ENCODE measurements around the gene RPS4Y1. TPM values are rescaled to one million over a fixed set of nuclear protein-coding genes. Genes with fewer than 3 reads are reported as not detected.

RPS4Y1 gene
- total and polyA plus RNA-seq, 4 donors = 153 to 159 TPM; not detected in 2

- no peak for TF ChIP-seq EGR1 (IDR thresholded peaks at IDR 0.05; ENCODE audit: low read depth in 2 of 2)
- no peak for TF ChIP-seq NR2F2 (IDR thresholded peaks at IDR 0.05)
- TF ChIP-seq HNF4A (conservative IDR thresholded peaks at IDR 0.05) = no peak
- TF ChIP-seq FOXA2 (IDR thresholded peaks at IDR 0.05) = no peak
- no peak for TF ChIP-seq SP1 (IDR thresholded peaks at IDR 0.05)
- TF ChIP-seq JUND (IDR thresholded peaks at IDR 0.05) = no peak
- H3K4me3 ChIP-seq (ENCODE audit: low read depth in 1 of 3, low read length in 3 of 3) = no peak overlapping the region
- H3K27ac ChIP-seq (ENCODE audit: low read depth in 1 of 2, low read length in 2 of 2) = no peak overlapping the region
- H3K4me1 ChIP-seq (ENCODE audit: control insufficient read depth in 4 of 4, insufficient read depth in 4 of 4, low read length in 3 of 4) = no peaks in the 10 kb centered on the region
- no peaks in the 10 kb centered on the region for H3K9me3 ChIP-seq (ENCODE audit: control insufficient read depth in 4 of 4, low read length in 3 of 4)
- WGBS = 85% methylated on average over 4 of the region's 4 CpGs
- H3K27me3 ChIP-seq (ENCODE audit: control insufficient read depth in 4 of 4, insufficient read depth in 4 of 4, low read length in 3 of 4) = no peaks in the 10 kb centered on the region
- peaks cover 0 to 14% (median 0%) of the 10 kb centered on the region in 4 donors for H3K36me3 ChIP-seq (ENCODE audit: control insufficient read depth in 4 of 4, insufficient read depth in 3 of 4, low read depth in 1 of 4, low read length in 3 of 4)
- DNase-seq (ENCODE audit: low spot score) = no peak
- H3K9ac ChIP-seq (ENCODE audit: low read depth in 1 of 2, low read length in 2 of 2) = no peak overlapping the region
These were observed 16.3 kb downstream of the RPS4Y1 start for GRCh38 chrY:2857686-2858085.

- H3K36me3 ChIP-seq (ENCODE audit: control insufficient read depth in 4 of 4, insufficient read depth in 3 of 4, low read depth in 1 of 4, low read length in 3 of 4) = peaks cover 0 to 20% (median 0%) of the 10 kb centered on the region in 4 donors
- H3K9me3 ChIP-seq (ENCODE audit: control insufficient read depth in 4 of 4, low read length in 3 of 4) = no peaks in the 10 kb centered on the region
- no peak overlapping the region for H3K27ac ChIP-seq (ENCODE audit: low read depth in 1 of 2, low read length in 2 of 2)
- no peak overlapping the region for H3K9ac ChIP-seq (ENCODE audit: low read depth in 1 of 2, low read length in 2 of 2)
- DNase-seq (ENCODE audit: low spot score) = no peak
- no peak overlapping the region for H3K4me3 ChIP-seq (ENCODE audit: low read depth in 1 of 3, low read length in 3 of 3)
- WGBS = 91% methylated on average over 4 of the region's 4 CpGs
- TF ChIP-seq TAF1 (conservative IDR thresholded peaks at IDR 0.05) = no peak
- H3K27me3 ChIP-seq (ENCODE audit: control insufficient read depth in 4 of 4, insufficient read depth in 4 of 4, low read length in 3 of 4) = no peaks in the 10 kb centered on the region
- no peaks in the 10 kb centered on the region for H3K4me1 ChIP-seq (ENCODE audit: control insufficient read depth in 4 of 4, insufficient read depth in 4 of 4, low read length in 3 of 4)
These were observed 18.4 kb downstream of the RPS4Y1 start for GRCh38 chrY:2859782-2860181.

GRCh38 chrY:2860511-2860910 is 19.1 kb downstream of the RPS4Y1 start:
- no peaks in the 10 kb centered on the region for H3K9me3 ChIP-seq (ENCODE audit: control insufficient read depth in 4 of 4, low read length in 3 of 4)
- no peak for DNase-seq (ENCODE audit: low spot score)
- no peak overlapping the region for H3K27ac ChIP-seq (ENCODE audit: low read depth in 1 of 2, low read length in 2 of 2)
- H3K4me1 ChIP-seq (ENCODE audit: control insufficient read depth in 4 of 4, insufficient read depth in 4 of 4, low read length in 3 of 4) = no peaks in the 10 kb centered on the region
- WGBS = 90% methylated on average over 2 of the region's 2 CpGs
- no peak overlapping the region for H3K9ac ChIP-seq (ENCODE audit: low read depth in 1 of 2, low read length in 2 of 2)
- TF ChIP-seq REST (IDR thresholded peaks at IDR 0.05) (no peak), SP1 (IDR thresholded peaks at IDR 0.05) (no peak), GABPA (IDR thresholded peaks at IDR 0.05 in 1 of 2, conservative IDR thresholded peaks at IDR 0.05 in 1 of 2) (no peak)
- H3K36me3 ChIP-seq (ENCODE audit: control insufficient read depth in 4 of 4, insufficient read depth in 3 of 4, low read depth in 1 of 4, low read length in 3 of 4) = peaks cover 0 to 15% (median 0%) of the 10 kb centered on the region in 4 donors
- no peaks in the 10 kb centered on the region for H3K27me3 ChIP-seq (ENCODE audit: control insufficient read depth in 4 of 4, insufficient read depth in 4 of 4, low read length in 3 of 4)
- H3K4me3 ChIP-seq (ENCODE audit: low read depth in 1 of 3, low read length in 3 of 3) = no peak overlapping the region

DNA sequence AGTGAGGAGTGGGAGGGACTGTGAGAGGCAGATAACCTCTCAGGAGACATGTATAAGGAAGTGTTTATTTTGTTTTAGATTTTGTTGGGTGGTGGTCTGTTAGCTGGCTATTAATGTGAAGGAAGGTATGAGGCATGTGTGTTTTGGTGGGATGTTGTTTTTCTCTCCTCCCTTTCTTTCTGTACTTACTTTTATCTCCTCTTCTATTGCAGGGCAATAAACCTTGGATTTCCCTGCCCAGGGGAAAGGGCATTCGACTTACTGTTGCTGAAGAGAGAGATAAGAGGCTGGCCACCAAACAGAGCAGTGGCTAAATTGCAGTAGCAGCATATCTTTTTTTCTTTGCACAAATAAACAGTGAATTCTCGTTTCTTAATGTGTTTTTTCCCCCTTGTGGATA is 25.2 kb downstream of the RPS4Y1 start:
- Histone ChIP-seq H3K27me3 (ENCODE audit: control insufficient read depth in 4 of 4, insufficient read depth in 4 of 4, low read length in 3 of 4) (no peaks in the 10 kb centered on the region), H3K4me1 (ENCODE audit: control insufficient read depth in 4 of 4, insufficient read depth in 4 of 4, low read length in 3 of 4) (no peaks in the 10 kb centered on the region), H3K36me3 (ENCODE audit: control insufficient read depth in 4 of 4, insufficient read depth in 3 of 4, low read depth in 1 of 4, low read length in 3 of 4) (peaks cover 0 to 22% (median 3%) of the 10 kb centered on the region in 4 donors), H3K9ac (ENCODE audit: low read depth in 1 of 2, low read length in 2 of 2) (no peak overlapping the region), H3K9me3 (ENCODE audit: control insufficient read depth in 4 of 4, low read length in 3 of 4) (no peaks in the 10 kb centered on the region), H3K4me3 (ENCODE audit: low read depth in 1 of 3, low read length in 3 of 3) (no peak overlapping the region), H3K27ac (ENCODE audit: low read depth in 1 of 2, low read length in 2 of 2) (no peak overlapping the region)
- no peak for DNase-seq (ENCODE audit: low spot score)
- WGBS = 45% methylated on average over 2 of the region's 2 CpGs
- no peak for TF ChIP-seq FOXA2 (IDR thresholded peaks at IDR 0.05)
- TF ChIP-seq, protein P1, sequence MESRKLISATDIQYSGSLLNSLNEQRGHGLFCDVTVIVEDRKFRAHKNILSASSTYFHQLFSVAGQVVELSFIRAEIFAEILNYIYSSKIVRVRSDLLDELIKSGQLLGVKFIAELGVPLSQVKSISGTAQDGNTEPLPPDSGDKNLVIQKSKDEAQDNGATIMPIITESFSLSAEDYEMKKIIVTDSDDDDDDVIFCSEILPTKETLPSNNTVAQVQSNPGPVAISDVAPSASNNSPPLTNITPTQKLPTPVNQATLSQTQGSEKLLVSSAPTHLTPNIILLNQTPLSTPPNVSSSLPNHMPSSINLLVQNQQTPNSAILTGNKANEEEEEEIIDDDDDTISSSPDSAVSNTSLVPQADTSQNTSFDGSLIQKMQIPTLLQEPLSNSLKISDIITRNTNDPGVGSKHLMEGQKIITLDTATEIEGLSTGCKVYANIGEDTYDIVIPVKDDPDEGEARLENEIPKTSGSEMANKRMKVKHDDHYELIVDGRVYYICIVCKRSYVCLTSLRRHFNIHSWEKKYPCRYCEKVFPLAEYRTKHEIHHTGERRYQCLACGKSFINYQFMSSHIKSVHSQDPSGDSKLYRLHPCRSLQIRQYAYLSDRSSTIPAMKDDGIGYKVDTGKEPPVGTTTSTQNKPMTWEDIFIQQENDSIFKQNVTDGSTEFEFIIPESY (IDR thresholded peaks at IDR 0.05) = no peak
- TF ChIP-seq TAF1 (conservative IDR thresholded peaks at IDR 0.05) = no peak
- no peak for TF ChIP-seq GABPA (IDR thresholded peaks at IDR 0.05 in 1 of 2, conservative IDR thresholded peaks at IDR 0.05 in 1 of 2)
- no peak for TF ChIP-seq CTCF (IDR thresholded peaks at IDR 0.05; ENCODE audit: low read depth, low read length, missing input control)
- no peak for TF ChIP-seq MAX (IDR thresholded peaks at IDR 0.05)
- TF ChIP-seq FOXA1 (IDR thresholded peaks at IDR 0.05) = no peak
- TF ChIP-seq RXRA (IDR thresholded peaks at IDR 0.05) = no peak
- no peak for TF ChIP-seq RAD21 (IDR thresholded peaks at IDR 0.05)
- TF ChIP-seq HNF4A (conservative IDR thresholded peaks at IDR 0.05) = no peak

Data from liver (tissue), 9 donors.